HG03135 (cell line): ENCODE data around the gene SLC17A4.

Source experiments
- ATAC-seq: cut with Tn5 transposase; IDR thresholded peaks from one replicate; pipeline ENCODE4 v1.9.1; 2021; ENCODE audit warnings: mild to moderate bottlenecking, moderate library complexity; ENCODE audit not compliant: unreplicated experiment

SLC17A4 gene

GRCh38 chr6:25749837-25750236, 4.7 kb upstream of the SLC17A4 start:
- no peak for ATAC-seq

- no peak for ATAC-seq
These were observed 3.6 kb upstream of the SLC17A4 start for GRCh38 chr6:25750906-25751305.

- no peak for ATAC-seq
These were observed 1.5 kb upstream of the SLC17A4 start for GRCh38 chr6:25753079-25753478.

GRCh38 chr6:25755483-25755882, 941 bp downstream of the SLC17A4 start:
- no peak for ATAC-seq

- no peak for ATAC-seq
These were observed 2.1 kb downstream of the SLC17A4 start for GRCh38 chr6:25756382-25757363.

GRCh38 chr6:25757936-25758642, 3.5 kb downstream of the SLC17A4 start:
- ATAC-seq: no peak

- no peak for ATAC-seq
These were observed 10.1 kb downstream of the SLC17A4 start for GRCh38 chr6:25764611-25765010.

GRCh38 chr6:25768566-25768965, 14.0 kb downstream of the SLC17A4 start:
- ATAC-seq: no peak

GRCh38 chr6:25769983-25770382, 15.4 kb downstream of the SLC17A4 start:
- no peak for ATAC-seq

- no peak for ATAC-seq
These were observed 19.7 kb downstream of the SLC17A4 start for GRCh38 chr6:25774120-25774715.

- no peak for ATAC-seq
These were observed 22.5 kb downstream of the SLC17A4 start for GRCh38 chr6:25777031-25777430.

- no peak for ATAC-seq
These were observed 23.5 kb downstream of the SLC17A4 start for GRCh38 chr6:25777856-25778649.

GRCh38 chr6:25781134-25781533, 26.6 kb downstream of the SLC17A4 start:
- no peak for ATAC-seq

- no peak for ATAC-seq
These were observed 32.9 kb downstream of the SLC17A4 start for GRCh38 chr6:25787428-25787827.

GRCh38 chr6:25788305-25788922, 33.9 kb downstream of the SLC17A4 start:
- no peak for ATAC-seq

- ATAC-seq: no peak
These were observed 34.9 kb downstream of the SLC17A4 start for GRCh38 chr6:25789475-25789874.

- no peak for ATAC-seq
These were observed 37.5 kb downstream of the SLC17A4 start for GRCh38 chr6:25792016-25792415.

- no peak for ATAC-seq
These were observed 39.4 kb downstream of the SLC17A4 start for GRCh38 chr6:25793970-25794369.

GRCh38 chr6:25794784-25795183, 40.2 kb downstream of the SLC17A4 start:
- no peak for ATAC-seq

- ATAC-seq: no peak
These were observed 46.9 kb downstream of the SLC17A4 start for GRCh38 chr6:25801436-25801835.
